Measurements from ENCODE around the gene ADAMTS10. TPM values are rescaled to one million over a fixed set of nuclear protein-coding genes. Genes with fewer than 3 reads are reported as not detected.
A peak's percentile ranks its signal among the peaks of the same experiment; 100 is the strongest.

Gene ADAMTS10
- total and polyA plus RNA-seq, 2 of the 13 experiments (the other 11 are each of a cell fraction or from before 2014, with no cell fraction given), result 0.49 to 1.7 TPM

DNA sequence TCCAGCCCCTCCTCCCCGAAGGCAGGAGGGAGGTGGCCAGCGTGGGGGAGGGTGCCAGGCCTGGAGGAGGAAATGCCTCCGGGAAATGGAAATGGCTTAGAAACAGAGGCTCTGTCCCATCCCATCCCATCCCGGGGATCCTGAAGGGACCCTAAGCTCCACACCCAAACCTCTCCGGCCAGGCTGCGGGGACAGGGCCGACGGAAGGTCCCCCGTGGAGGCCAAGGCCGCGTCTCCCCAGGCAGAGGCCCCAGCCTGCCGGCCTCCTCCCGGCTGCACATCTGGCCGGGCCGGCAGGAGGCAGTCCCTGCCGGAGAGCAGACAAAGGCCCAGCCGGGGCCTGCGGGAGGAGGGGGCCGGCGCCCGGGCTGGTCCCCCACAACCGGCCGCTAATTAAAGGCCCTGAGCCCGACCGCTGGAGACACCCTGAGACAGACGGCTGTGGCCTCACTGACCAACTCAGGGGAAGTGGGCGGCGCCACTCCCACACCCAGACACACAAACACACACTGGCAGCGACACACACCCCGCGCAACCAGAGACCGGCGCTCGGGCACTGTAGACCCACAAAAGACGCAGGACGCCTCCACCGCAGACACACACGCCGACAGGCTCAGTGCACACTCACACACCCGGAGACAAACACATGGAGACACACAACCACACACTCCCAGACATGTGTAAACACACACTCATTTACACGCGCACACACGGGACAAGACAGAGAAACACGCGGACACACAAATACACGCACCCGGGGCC lies 1.1 kb downstream of the ADAMTS10 start (continued):
- TF ChIP-seq RFXAP (CRISPR knock-in tag; IDR thresholded peaks at IDR 0.05; ENCODE audit: borderline replicate concordance), result no peak
- no peak for TF ChIP-seq THAP11 (CRISPR knock-in tag; IDR thresholded peaks at IDR 0.05)
- no peak for TF ChIP-seq CC2D1A (CRISPR knock-in tag; IDR thresholded peaks at IDR 0.05)
- TF ChIP-seq ZNF354B (CRISPR knock-in tag; IDR thresholded peaks at IDR 0.05), result no peak
- TF ChIP-seq, protein P1, sequence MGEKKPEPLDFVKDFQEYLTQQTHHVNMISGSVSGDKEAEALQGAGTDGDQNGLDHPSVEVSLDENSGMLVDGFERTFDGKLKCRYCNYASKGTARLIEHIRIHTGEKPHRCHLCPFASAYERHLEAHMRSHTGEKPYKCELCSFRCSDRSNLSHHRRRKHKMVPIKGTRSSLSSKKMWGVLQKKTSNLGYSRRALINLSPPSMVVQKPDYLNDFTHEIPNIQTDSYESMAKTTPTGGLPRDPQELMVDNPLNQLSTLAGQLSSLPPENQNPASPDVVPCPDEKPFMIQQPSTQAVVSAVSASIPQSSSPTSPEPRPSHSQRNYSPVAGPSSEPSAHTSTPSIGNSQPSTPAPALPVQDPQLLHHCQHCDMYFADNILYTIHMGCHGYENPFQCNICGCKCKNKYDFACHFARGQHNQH (CRISPR knock-in tag; IDR thresholded peaks at IDR 0.05), result peak; percentile 54; the same call in 1 of the 2 replicates
- no peak for TF ChIP-seq KMT2A (CRISPR knock-in tag; IDR thresholded peaks at IDR 0.05)
- TF ChIP-seq, protein P2, sequence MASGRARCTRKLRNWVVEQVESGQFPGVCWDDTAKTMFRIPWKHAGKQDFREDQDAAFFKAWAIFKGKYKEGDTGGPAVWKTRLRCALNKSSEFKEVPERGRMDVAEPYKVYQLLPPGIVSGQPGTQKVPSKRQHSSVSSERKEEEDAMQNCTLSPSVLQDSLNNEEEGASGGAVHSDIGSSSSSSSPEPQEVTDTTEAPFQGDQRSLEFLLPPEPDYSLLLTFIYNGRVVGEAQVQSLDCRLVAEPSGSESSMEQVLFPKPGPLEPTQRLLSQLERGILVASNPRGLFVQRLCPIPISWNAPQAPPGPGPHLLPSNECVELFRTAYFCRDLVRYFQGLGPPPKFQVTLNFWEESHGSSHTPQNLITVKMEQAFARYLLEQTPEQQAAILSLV (CRISPR knock-in tag; IDR thresholded peaks at IDR 0.05; ENCODE audit: borderline replicate concordance), result peak; percentile 72; the same call in 1 of the 2 replicates
- peak; percentile 11; the same call in 1 of the 2 replicates for TF ChIP-seq MYC (CRISPR knock-in tag; IDR thresholded peaks at IDR 0.05; ENCODE audit: borderline replicate concordance)
- no peak for TF ChIP-seq NR2C2 (CRISPR knock-in tag; IDR thresholded peaks at IDR 0.05; ENCODE audit: borderline replicate concordance)
- no peak for TF ChIP-seq MEIS1 (CRISPR knock-in tag; IDR thresholded peaks at IDR 0.05; ENCODE audit: borderline replicate concordance)
- no peak for TF ChIP-seq ZNF530 (CRISPR knock-in tag; IDR thresholded peaks at IDR 0.05; ENCODE audit: low read depth)
- 0 out of 2 replicates have a peak, but pooled peaks have one; percentile 27 for TF ChIP-seq MTF2 (CRISPR knock-in tag; IDR thresholded peaks at IDR 0.05; ENCODE audit: borderline replicate concordance)
- 0 out of 2 replicates have a peak, but pooled peaks have one; percentile 36 for TF ChIP-seq ZNF746 (CRISPR knock-in tag; IDR thresholded peaks at IDR 0.05)
- TF ChIP-seq, protein P3, sequence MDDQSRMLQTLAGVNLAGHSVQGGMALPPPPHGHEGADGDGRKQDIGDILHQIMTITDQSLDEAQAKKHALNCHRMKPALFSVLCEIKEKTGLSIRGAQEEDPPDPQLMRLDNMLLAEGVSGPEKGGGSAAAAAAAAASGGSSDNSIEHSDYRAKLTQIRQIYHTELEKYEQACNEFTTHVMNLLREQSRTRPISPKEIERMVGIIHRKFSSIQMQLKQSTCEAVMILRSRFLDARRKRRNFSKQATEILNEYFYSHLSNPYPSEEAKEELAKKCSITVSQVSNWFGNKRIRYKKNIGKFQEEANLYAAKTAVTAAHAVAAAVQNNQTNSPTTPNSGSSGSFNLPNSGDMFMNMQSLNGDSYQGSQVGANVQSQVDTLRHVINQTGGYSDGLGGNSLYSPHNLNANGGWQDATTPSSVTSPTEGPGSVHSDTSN (CRISPR knock-in tag; IDR thresholded peaks at IDR 0.05; ENCODE audit: borderline replicate concordance), result no peak
- TF ChIP-seq, protein P4, sequence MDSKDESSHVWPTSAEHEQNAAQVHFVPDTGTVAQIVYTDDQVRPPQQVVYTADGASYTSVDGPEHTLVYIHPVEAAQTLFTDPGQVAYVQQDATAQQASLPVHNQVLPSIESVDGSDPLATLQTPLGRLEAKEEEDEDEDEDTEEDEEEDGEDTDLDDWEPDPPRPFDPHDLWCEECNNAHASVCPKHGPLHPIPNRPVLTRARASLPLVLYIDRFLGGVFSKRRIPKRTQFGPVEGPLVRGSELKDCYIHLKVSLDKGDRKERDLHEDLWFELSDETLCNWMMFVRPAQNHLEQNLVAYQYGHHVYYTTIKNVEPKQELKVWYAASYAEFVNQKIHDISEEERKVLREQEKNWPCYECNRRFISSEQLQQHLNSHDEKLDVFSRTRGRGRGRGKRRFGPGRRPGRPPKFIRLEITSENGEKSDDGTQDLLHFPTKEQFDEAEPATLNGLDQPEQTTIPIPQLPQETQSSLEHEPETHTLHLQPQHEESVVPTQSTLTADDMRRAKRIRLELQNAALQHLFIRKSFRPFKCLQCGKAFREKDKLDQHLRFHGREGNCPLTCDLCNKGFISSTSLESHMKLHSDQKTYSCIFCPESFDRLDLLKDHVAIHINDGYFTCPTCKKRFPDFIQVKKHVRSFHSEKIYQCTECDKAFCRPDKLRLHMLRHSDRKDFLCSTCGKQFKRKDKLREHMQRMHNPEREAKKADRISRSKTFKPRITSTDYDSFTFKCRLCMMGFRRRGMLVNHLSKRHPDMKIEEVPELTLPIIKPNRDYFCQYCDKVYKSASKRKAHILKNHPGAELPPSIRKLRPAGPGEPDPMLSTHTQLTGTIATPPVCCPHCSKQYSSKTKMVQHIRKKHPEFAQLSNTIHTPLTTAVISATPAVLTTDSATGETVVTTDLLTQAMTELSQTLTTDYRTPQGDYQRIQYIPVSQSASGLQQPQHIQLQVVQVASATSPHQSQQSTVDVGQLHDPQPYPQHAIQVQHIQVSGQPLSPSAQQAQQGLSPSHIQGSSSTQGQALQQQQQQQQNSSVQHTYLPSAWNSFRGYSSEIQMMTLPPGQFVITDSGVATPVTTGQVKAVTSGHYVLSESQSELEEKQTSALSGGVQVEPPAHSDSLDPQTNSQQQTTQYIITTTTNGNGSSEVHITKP (CRISPR knock-in tag; IDR thresholded peaks at IDR 0.05; ENCODE audit: low read depth), result 0 out of 2 replicates have a peak, but pooled peaks have one; percentile 27
- no peak for TF ChIP-seq NFRKB (IDR thresholded peaks at IDR 0.05)
- TF ChIP-seq XBP1 (CRISPR knock-in tag; IDR thresholded peaks at IDR 0.05), result no peak
- TF ChIP-seq RNF2 (conservative IDR thresholded peaks at IDR 0.05; ENCODE audit: low read depth), result no peak
- no peak for TF ChIP-seq HOXD1 (CRISPR knock-in tag; IDR thresholded peaks at IDR 0.05)
- peak; percentile 18; the same call in 1 of the 2 replicates for TF ChIP-seq ZNF777 (CRISPR knock-in tag; IDR thresholded peaks at IDR 0.05)
- TF ChIP-seq IRF2 (CRISPR knock-in tag; IDR thresholded peaks at IDR 0.05), result no peak
- TF ChIP-seq ZNF234 (CRISPR knock-in tag; conservative IDR thresholded peaks at IDR 0.05), result no peak
- TF ChIP-seq, protein P5, sequence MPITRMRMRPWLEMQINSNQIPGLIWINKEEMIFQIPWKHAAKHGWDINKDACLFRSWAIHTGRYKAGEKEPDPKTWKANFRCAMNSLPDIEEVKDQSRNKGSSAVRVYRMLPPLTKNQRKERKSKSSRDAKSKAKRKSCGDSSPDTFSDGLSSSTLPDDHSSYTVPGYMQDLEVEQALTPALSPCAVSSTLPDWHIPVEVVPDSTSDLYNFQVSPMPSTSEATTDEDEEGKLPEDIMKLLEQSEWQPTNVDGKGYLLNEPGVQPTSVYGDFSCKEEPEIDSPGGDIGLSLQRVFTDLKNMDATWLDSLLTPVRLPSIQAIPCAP (CRISPR knock-in tag; IDR thresholded peaks at IDR 0.05; ENCODE audit: low read depth), result no peak

Data from HepG2 (cell line).